ENCODE measurements around the gene HTR2A. TPM values are rescaled to one million over a fixed set of nuclear protein-coding genes. Genes with fewer than 3 reads are reported as not detected.

Gene HTR2A
- total RNA-seq, 1 experiment from 2014 or later: not detected

DNA sequence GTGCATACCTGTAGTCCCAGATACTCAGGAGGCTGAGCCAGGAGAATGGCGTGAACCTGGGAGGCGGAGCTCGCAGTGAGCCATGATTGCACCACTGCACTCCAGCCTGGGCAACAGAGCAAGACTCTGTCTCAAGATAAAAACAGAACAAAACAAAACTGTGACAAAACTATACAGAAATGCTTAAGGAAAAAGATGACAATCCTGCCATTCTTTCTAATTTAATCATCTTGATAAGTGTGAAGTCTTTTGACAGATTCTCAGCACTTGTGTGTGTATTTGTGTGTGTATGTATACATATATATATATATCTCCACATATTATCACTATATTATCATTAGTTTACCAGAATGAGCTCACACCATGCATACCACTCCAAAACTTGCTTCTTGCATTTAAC is 12.3 kb downstream of the HTR2A start:
- no peak for DNase-seq (ENCODE audit: low read depth)
- in situ Hi-C loops (cut with HindIII; ENCODE audit: low pct_unique_long_range_greater_than_20kb, low sequenced_read_pairs): no loop called here

DNA sequence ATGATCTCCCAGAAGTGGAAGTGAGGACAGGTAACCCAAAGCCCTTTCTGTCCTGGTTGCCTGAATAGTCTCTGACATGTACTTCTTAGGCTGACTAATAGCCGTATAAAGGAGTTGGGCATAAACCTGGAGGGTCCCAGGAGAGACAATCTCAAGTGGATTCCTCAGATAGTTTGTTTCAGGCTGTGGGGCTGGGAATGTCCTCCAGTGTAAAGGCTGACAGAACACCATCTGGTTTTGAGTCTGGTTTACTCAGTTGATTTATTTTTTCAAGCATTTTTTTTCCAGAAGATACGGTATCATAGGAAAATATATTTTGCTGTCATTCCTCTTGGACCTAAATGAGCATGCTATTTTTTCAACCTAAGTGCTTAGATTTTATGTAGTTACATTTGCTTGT is 15.2 kb downstream of the HTR2A start:
- DNase-seq (ENCODE audit: low read depth): no peak
- in situ Hi-C loops (cut with HindIII; ENCODE audit: low pct_unique_long_range_greater_than_20kb, low sequenced_read_pairs): no loop called here

DNA sequence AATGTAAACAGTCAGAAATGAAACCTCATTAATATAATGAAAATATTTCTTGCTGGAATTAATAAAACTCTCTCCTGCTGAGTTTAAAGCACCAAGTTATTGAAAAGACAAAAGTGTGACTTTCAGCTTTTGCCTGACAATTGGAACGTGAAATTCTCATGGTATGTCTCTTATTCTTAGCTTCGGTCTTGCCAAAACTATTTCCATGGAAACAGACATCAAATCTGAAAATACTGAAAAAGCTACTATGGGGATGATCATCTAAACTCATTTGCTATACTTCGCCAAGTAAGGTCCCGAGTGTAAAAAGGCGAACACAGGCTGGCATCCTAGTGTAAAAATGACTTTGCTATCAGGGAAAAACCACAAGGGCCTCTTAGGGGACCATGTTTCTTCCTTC is 22.8 kb downstream of the HTR2A start:
- in situ Hi-C loops (cut with HindIII; ENCODE audit: low pct_unique_long_range_greater_than_20kb, low sequenced_read_pairs): no loop called here
- no peak for DNase-seq (ENCODE audit: low read depth)

DNA sequence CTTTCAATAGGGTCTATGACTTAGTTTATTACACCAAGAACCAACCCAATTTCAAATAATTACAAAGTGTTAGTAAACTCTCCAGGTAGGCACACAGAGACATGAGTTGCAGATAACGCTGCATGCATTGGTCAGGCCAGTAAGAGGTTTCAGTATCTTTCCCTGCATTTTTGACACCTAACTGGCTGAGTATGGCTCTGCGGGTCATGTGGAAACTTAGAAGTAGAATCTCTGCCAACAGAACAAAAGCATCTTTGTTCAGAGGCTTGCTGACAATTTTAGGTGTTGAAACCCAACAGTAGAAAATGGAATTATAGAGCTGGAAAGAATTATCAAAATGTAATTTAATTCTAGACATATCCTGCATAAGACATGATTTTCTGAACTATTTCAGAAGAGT is 25.3 kb downstream of the HTR2A start:
- in situ Hi-C loops (cut with HindIII; ENCODE audit: low pct_unique_long_range_greater_than_20kb, low sequenced_read_pairs): no loop called here
- DNase-seq (ENCODE audit: low read depth): no peak

DNA sequence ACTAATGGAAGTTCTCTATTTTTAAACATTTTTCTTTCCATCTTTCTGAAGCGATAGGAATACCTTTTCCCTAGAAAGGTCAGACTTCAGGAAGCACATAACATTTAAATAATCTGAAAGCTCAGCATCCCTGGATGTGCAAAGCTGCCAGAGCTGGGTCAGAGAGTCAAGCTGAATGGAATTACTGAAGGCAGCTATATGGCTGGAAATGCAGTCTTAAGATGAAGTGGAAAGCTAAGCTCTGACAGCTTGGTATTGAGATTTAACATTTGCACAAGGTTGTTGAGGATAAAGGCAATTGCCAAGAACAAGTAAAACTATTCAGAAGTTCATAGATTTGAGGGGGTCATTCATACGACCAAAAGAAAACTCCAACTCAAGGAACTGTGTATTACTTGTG is 28.8 kb downstream of the HTR2A start:
- in situ Hi-C loops (cut with HindIII; ENCODE audit: low pct_unique_long_range_greater_than_20kb, low sequenced_read_pairs): no loop called here
- no peak for DNase-seq (ENCODE audit: low read depth)

DNA sequence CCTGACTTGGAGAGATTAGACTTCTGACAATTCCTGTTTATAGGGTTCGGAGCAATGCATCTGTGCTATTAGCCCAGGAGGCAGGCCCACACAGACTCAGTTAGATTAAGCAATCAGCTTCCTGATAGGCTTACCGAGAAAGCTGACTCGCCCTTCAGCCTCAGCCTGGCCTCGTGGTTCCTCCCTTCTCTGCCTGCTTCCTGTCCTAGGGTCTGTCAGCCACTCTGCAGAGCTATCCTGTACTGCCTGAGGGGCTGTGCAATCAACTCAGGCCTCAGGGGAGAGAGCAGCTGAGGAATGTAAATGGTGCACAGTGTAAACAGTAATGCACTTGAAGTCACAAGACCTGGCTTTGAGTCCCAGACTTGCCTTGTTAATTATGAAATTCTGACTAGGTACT is 30.7 kb downstream of the HTR2A start:
- in situ Hi-C loops (cut with HindIII; ENCODE audit: low pct_unique_long_range_greater_than_20kb, low sequenced_read_pairs): no loop called here
- DNase-seq (ENCODE audit: low read depth): peak; percentile 2

DNA sequence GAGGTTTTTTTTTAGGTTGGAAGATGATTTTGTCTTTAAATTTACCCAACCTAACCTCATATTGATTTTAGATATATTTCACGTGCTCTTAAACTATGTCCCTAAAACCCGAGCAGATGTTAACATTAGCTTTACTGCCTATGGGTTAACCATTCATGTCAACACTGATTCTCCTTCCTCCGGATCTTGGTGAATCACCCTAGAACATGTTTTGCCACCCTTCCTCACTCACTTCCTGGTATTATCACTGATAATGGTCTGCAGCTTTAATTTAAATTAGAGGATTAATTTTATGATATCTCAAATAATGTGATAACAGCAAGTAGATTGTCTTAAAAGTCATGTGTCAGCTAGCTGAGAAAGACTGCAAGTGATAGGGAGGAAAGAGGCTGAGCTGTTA is 31.9 kb downstream of the HTR2A start:
- in situ Hi-C loops (cut with HindIII; ENCODE audit: low pct_unique_long_range_greater_than_20kb, low sequenced_read_pairs): no loop called here
- no peak for DNase-seq (ENCODE audit: low read depth)

DNA sequence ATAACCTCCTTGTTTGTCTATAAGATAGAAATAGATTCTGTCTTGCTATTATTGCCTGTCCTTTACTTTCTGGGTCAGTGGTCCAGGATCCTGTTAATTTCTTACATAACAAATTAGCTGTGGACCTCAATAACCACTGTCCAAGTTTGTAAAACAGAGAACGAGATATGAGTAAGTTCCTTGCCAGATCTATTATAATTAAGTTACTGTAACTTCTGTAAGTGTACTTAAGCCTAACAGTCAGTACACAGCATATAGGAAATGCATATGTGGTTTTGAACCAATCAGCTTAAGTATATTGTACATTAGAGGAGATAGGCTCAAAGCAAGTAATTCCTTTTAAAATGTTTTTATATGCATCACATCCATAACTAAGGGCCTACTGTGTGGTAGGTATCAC is 34.9 kb downstream of the HTR2A start:
- DNase-seq (ENCODE audit: low read depth): no peak
- in situ Hi-C loops (cut with HindIII; ENCODE audit: low pct_unique_long_range_greater_than_20kb, low sequenced_read_pairs): no loop called here

DNA sequence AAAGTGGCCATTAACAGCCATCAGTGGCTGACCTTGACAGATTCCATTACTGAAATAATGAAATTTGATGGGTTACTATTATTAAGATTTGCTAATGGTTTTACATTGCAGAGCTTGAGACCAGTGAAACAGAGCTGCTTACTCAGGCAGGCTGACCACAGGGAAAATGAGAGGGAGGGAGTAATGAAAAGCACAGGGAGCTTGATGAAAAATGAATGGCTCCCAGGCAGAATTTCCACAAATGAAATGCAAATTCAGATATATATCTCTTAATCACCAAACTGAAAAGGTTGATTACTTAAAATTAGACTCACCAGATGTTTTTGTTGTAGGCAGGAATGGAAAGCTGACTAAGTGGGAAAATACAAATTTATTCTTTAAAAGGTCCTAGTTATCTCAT is 36.1 kb downstream of the HTR2A start:
- no peak for DNase-seq (ENCODE audit: low read depth)
- in situ Hi-C loops (cut with HindIII; ENCODE audit: low pct_unique_long_range_greater_than_20kb, low sequenced_read_pairs): no loop called here

DNA sequence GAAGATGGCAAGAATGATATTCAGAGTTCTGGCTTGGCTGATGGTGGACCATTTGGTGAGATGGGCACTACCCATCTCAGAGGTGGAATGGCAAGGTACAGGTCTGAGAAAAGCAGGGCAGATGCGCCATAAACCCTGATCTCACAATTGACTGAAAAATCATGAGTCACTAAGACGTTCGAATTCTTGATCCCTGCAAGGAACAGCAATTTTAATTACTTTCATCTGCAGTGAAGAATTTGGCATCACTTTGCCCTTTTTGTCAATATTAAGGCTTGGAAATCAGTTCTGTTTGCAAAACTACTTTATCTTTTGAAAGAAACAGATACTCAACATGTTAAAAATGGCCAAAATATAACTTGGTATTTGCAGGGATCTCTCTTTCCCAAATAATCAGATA is 38.1 kb downstream of the HTR2A start:
- DNase-seq (ENCODE audit: low read depth): no peak
- in situ Hi-C loops (cut with HindIII; ENCODE audit: low pct_unique_long_range_greater_than_20kb, low sequenced_read_pairs): no loop called here

DNA sequence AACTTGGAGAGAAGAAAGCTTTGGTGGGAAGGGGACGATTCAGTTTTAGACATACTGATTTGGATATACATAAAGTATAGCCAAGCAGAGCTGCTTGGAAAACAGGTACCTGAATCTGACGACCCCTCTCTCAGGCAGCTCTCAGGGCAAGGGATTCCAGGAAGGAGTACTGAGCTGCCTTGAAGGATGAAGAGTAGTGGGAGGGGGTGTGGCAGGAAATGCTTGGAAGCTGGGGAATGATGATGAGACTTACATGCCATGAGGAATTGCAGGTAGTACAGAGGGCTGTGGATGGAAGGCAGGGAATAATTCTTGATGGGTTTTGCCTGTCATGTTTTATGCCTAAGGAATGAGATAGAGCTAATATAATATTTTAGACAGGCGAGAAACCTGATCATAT is 38.7 kb downstream of the HTR2A start:
- in situ Hi-C loops (cut with HindIII; ENCODE audit: low pct_unique_long_range_greater_than_20kb, low sequenced_read_pairs): no loop called here
- no peak for DNase-seq (ENCODE audit: low read depth)

DNA sequence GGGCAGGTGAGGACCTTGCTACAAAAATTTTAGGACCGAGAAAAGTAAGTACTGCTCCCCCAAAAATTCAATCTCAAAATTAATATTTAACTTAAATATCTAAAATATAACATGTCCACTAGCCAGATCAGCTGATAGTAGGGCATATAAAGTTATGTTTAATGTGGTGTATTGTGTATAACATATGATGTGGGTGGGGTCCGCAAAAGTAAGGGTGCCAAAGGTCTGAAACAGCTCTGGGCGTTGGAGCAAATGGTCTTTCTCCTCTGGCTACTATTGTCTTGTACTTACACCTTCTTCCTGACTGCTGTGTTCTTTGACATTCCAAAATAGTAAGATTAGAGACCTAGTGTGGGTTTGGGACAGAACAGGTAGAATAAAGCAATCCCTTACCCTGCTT is 41.2 kb downstream of the HTR2A start:
- in situ Hi-C loops (cut with HindIII; ENCODE audit: low pct_unique_long_range_greater_than_20kb, low sequenced_read_pairs): no loop called here
- no peak for DNase-seq (ENCODE audit: low read depth)

DNA sequence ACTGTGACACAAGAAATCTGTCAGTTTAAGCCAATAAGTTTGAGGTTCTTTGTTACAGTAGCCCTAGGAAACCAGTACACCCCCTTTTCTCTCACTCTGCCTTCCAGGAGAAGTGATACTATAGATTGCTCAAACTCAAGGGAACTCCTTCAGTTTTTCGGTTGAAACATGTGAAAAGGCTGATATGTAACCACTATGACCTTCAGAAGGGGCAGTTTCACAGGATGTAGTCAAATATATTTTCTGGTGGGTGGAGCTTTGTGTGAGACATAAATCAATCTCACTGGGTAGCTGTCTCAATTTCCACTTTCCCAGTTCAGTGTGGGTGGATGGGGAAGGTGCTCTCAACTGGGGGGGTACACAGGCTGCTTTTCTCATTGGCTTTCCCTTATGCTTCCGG is 41.7 kb downstream of the HTR2A start:
- in situ Hi-C loops (cut with HindIII; ENCODE audit: low pct_unique_long_range_greater_than_20kb, low sequenced_read_pairs): no loop called here
- DNase-seq (ENCODE audit: low read depth): no peak

DNA sequence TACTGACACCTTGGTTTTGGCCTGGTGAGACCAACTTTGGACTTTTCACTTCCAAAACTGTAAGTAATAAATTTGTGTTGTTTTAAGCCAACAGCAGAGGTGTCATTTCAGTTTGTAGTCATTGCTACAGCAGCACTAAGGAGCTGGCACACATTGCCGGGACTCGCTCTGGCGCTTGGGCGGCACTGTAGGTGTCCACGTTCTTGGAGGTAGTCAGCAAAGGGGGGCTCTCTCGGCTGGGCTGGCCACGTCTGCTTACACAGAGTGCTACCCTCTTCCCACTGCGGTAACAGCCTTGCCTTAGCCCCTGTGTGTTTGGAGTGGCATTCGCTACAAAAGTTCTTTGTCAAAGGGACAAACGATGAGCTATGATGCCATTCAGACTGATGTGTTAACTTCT is 44.7 kb downstream of the HTR2A start:
- no peak for DNase-seq (ENCODE audit: low read depth)
- in situ Hi-C loops (cut with HindIII; ENCODE audit: low pct_unique_long_range_greater_than_20kb, low sequenced_read_pairs): no loop called here

DNA sequence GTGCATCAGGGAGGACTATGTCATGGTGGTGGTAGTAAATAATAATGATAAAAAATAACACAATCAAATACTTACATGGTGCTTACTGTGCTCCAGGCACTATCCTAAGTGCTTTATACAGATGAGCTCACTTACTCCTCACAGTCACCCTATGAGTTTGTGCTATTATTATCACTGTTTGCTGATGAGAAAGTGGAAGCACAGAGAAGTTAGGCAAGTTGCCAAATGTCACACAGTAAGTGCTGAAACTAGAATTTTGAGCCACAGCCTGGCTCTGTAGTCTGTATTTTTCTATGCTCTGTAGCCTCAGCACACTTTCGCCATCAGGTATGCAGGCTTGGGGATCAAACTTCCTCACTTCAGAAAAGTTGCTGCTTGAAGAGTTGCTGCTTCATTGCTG is 46.6 kb downstream of the HTR2A start:
- DNase-seq (ENCODE audit: low read depth): no peak
- in situ Hi-C loops (cut with HindIII; ENCODE audit: low pct_unique_long_range_greater_than_20kb, low sequenced_read_pairs): no loop called here

DNA sequence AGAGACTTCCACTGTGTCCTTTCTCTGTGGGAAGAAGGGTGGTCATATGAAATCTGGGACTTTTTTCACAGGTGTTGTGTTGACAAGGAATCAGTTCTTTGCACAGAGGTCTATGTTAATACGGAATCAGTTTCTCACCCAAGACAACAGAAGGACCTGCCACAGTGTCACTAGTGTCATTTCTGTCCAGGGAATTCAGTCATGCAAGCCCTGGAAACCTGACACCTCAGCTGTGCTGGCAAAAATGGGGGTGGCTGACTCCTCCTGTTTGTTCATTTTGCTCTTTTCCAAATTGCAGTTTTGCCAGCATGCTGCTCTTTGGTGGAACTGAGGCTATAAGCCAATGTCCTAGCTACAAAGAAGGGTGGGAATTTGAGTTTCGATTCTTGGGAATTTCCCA is 50.1 kb downstream of the HTR2A start:
- DNase-seq (ENCODE audit: low read depth): no peak
- in situ Hi-C loops (cut with HindIII; ENCODE audit: low pct_unique_long_range_greater_than_20kb, low sequenced_read_pairs): no loop called here

DNA sequence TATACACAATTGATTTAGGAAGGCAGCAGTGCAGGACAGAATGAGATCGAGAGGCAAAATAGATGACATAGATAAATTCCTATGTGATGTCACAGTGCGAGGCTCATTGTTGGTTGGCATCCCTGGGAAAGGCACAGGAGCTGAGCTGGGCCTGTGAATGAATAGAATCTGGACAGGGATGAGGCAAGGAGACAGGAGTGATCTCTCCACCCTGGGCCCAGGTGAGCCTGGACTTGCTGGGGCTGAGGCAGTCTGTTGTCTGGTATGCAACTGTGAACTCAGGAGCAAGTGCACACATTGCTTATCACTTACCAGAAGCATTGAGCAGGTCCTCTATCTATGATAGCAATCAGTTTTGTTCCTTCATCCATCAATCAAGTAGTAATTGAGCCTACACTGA is 51.7 kb downstream of the HTR2A start:
- DNase-seq (ENCODE audit: low read depth): no peak
- in situ Hi-C loops (cut with HindIII; ENCODE audit: low pct_unique_long_range_greater_than_20kb, low sequenced_read_pairs): no loop called here

DNA sequence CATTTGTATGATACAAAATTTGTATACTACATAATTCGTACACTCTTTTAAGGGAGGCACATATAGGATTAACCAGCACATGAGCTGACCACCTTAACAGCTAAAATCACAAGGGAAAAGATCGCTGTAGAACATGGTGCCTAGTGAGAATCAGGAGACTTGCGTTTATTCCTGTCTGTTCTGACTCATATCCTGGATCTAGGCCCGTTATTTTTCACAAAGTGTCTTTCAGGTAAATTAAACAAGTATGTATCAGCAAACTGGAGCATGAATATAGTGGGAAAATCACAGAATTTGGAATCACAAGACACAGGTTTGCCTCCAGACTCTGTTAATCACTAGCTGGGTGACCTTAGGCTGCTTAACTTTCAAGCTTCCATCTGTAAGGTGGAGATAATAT is 52.4 kb downstream of the HTR2A start:
- no peak for DNase-seq (ENCODE audit: low read depth)
- in situ Hi-C loops (cut with HindIII; ENCODE audit: low pct_unique_long_range_greater_than_20kb, low sequenced_read_pairs): no loop called here

DNA sequence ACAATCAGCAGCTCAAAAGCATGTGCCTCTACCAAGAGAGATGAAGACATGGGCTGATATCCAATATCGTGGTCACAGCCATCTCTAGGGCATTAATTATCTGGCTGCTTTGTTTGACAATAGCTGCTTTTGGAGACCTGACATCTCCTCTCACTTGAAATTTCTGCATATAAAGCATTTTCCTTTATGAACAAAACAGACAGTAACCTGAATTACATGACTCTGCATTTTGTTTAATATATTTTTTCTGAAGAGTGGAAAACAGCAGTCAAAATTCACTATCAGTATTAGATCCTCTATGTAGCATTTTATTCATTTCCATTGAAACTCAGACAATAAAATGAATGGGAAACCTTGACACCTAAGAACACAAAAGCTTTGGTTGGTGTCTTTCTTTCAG is 57.5 kb downstream of the HTR2A start:
- no peak for DNase-seq (ENCODE audit: low read depth)
- in situ Hi-C loops (cut with HindIII; ENCODE audit: low pct_unique_long_range_greater_than_20kb, low sequenced_read_pairs): no loop called here

DNA sequence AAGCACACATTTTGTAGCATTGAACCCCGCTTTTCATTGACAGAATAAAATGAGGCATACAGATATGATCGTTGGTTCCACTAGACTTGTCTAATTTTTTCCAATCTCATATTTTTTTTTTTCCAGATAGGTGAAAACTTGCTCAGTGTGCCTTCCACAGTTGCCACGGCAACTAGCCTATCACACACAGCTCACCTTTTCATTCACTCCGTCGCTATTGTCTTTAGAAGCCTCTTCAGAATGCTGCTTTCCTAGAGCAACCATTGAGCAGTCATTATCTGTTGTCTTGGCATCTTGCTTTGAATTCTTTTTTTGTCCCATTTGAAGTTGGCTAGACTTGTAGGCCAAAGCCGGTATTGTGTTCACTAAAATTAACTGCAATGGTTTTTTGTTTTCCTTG is 62.2 kb downstream of the HTR2A start:
- no peak for DNase-seq (ENCODE audit: low read depth)
- in situ Hi-C loops (cut with HindIII; ENCODE audit: low pct_unique_long_range_greater_than_20kb, low sequenced_read_pairs): no loop called here

DNA sequence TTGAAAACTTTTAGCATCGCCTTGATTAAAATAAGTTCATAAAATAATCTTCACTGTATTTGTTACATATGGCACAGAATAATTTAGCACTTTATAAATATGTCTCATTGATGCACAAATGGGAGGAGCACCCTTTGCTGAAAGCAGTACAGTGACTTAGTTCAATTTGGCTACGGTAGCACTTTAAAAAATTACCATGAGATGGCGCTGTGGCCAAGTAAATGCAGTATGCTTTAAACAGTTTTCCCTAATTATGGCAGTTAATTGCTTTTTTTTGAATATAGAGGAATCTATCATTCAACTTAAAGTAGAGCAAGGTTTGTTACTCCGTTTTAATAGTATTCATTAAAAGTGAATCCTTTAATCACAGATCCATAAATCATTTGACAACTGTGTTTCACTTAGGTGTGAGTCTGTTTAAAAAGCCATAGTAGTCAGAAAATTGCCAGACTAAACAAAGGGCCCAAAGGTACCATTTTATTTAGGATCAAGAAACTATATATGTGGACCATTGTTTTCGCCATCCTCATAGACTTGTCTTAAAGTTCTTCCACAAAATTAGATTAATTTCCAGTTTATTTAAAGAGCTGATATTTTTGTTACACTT is 65.2 kb downstream of the HTR2A start:
- in situ Hi-C loops (cut with HindIII; ENCODE audit: low pct_unique_long_range_greater_than_20kb, low sequenced_read_pairs): no loop called here
- peak; percentile 12 for DNase-seq (ENCODE audit: low read depth)
